ENCODE data around the gene SLC1A3. TPM values are rescaled to one million over a fixed set of nuclear protein-coding genes. Genes with fewer than 3 reads are reported as not detected.

Gene SLC1A3
- total RNA-seq, 1 experiment from 2014 or later, result 6.0 TPM

DNA sequence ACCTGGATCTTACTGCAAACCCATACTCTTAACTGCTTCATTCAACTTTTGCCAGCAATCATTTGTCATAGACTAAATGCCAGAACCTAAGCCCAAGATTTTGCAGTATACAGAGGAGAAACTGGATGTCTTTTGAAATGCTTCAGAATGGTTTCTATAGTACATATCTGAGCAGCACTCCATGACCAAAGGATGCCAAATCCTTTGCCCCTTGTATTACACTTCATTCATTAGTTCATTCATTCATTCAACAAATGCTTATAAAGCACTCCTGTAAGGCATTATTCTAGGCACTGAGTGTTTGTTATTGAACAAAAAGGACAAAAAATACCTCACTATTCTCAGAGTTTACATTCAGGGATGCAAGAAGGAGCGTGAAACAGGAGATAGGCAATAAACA lies 119.9 kb downstream of the SLC1A3 start:
- intact Hi-C loops (cut with micrococcal nuclease; ENCODE audit: unreplicated experiment), result no loop called here
- BruUV-seq (replicated peaks), result no TSS peak
- CTCF ChIA-PET, result interaction anchor here (0.6 kb wide), 1 partner anchor 19 kb away, joined by 4 read pairs; no protein-coding TSS in a partner anchor
- no peak for DNase-seq
- Mint-ChIP-seq H3K27me3 (ENCODE audit: unreplicated experiment) (peaks cover 29% of the 10 kb centered on the region), H3K9me3 (ENCODE audit: low read depth, unreplicated experiment) (no peaks in the 10 kb centered on the region), H3K36me3 (ENCODE audit: insufficient read depth, unreplicated experiment) (no peaks in the 10 kb centered on the region), H3K27ac (ENCODE audit: unreplicated experiment) (no peak overlapping the region), H3K4me1 (ENCODE audit: low read depth, unreplicated experiment) (peaks cover 8% of the 10 kb centered on the region), H3K4me3 (ENCODE audit: low read depth, unreplicated experiment) (no peak overlapping the region)
- TF ChIP-seq, protein P1, sequence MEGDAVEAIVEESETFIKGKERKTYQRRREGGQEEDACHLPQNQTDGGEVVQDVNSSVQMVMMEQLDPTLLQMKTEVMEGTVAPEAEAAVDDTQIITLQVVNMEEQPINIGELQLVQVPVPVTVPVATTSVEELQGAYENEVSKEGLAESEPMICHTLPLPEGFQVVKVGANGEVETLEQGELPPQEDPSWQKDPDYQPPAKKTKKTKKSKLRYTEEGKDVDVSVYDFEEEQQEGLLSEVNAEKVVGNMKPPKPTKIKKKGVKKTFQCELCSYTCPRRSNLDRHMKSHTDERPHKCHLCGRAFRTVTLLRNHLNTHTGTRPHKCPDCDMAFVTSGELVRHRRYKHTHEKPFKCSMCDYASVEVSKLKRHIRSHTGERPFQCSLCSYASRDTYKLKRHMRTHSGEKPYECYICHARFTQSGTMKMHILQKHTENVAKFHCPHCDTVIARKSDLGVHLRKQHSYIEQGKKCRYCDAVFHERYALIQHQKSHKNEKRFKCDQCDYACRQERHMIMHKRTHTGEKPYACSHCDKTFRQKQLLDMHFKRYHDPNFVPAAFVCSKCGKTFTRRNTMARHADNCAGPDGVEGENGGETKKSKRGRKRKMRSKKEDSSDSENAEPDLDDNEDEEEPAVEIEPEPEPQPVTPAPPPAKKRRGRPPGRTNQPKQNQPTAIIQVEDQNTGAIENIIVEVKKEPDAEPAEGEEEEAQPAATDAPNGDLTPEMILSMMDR (IDR thresholded peaks at IDR 0.05; ENCODE audit: unreplicated experiment), result no peak

DNA sequence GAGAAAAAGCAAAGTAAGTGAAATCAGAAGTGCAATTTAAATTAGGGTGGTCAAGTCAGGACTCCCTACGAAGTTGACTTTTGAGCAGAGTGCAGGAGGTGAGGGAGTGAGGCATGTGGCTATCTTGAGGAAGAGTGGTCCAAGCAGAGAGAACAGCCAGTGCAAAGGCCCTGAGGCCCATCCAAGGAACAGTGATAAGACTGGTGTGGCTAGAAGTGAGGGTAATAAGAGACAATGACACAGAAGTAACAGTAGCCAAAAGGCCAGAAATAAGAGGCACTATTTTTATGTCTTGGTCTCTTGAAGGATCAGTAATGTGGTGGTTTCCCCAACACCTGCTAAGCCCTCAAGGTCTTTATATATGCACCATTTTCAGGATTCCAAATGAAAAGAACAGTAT lies 120.4 kb downstream of the SLC1A3 start:
- Mint-ChIP-seq H3K4me1 (ENCODE audit: low read depth, unreplicated experiment) (peaks cover 8% of the 10 kb centered on the region), H3K9me3 (ENCODE audit: low read depth, unreplicated experiment) (no peaks in the 10 kb centered on the region), H3K4me3 (ENCODE audit: low read depth, unreplicated experiment) (no peak overlapping the region), H3K27ac (ENCODE audit: unreplicated experiment) (no peak overlapping the region), H3K27me3 (ENCODE audit: unreplicated experiment) (peaks cover 24% of the 10 kb centered on the region), H3K36me3 (ENCODE audit: insufficient read depth, unreplicated experiment) (no peaks in the 10 kb centered on the region)
- CTCF ChIA-PET, result interaction anchor here (0.6 kb wide), 1 partner anchor 19 kb away, joined by 4 read pairs; no protein-coding TSS in a partner anchor
- no peak for DNase-seq
- no TSS peak for BruUV-seq (replicated peaks)
- intact Hi-C loops (cut with micrococcal nuclease; ENCODE audit: unreplicated experiment), result no loop called here
- TF ChIP-seq, protein P1 (IDR thresholded peaks at IDR 0.05; ENCODE audit: unreplicated experiment), result no peak

DNA sequence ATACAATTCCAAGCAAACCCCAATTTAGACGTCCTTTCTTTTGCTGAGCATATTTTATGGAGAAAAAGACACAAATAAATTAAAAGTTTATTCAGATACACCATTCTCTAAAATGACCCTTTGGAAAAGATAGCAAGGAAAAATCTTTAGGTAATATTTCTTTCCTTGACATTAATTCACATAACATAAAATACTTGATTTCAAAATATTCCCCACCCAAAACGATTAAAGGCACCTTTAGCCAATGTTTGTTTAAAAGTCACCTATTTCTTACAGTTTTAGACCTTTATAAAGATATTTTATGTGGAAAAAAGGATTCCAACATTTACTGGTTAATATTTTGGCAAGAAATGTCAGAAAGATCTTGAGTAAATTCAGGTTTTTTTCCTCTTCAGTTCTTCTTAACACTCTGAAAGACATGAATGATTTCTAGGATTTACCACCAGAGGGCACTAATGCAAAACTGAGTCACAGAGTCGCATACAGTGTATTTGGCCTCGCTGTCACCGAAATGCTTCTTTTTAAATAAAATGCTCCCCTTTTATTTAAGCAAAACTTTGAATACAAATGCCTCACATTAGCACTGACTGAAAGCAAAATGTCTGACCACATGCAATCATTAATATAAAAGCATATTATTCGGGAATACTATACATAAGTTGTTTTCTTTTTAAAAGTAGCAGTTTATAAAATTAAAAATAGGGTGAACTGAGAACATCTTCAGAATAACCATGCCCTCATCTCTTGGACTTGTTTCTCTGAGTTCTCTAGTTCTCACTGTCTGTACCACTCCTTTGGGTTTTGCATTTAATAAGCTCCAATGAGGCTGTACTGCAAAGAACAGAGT lies 122.5 kb downstream of the SLC1A3 start:
- CTCF ChIA-PET, result interaction anchor here (0.7 to 1.4 kb wide), 3 partner anchors 277 to 1154 kb away, joined by 8 to 10 read pairs (median 9); no protein-coding TSS in a partner anchor
- H3K4me3 Mint-ChIP-seq (ENCODE audit: low read depth, unreplicated experiment), result no peak overlapping the region
- peaks cover 13% of the 10 kb centered on the region for H3K27me3 Mint-ChIP-seq (ENCODE audit: unreplicated experiment)
- TF ChIP-seq, protein P1 (IDR thresholded peaks at IDR 0.05; ENCODE audit: unreplicated experiment), result peak; percentile 46
- H3K4me1 Mint-ChIP-seq (ENCODE audit: low read depth, unreplicated experiment), result no peaks in the 10 kb centered on the region
- no peak overlapping the region for H3K27ac Mint-ChIP-seq (ENCODE audit: unreplicated experiment)
- no peaks in the 10 kb centered on the region for H3K9me3 Mint-ChIP-seq (ENCODE audit: low read depth, unreplicated experiment)
- peak; percentile 19 for DNase-seq
- H3K36me3 Mint-ChIP-seq (ENCODE audit: insufficient read depth, unreplicated experiment), result no peaks in the 10 kb centered on the region
- intact Hi-C loops (cut with micrococcal nuclease; ENCODE audit: unreplicated experiment), result no loop called here
- no TSS peak for BruUV-seq (replicated peaks)

DNA sequence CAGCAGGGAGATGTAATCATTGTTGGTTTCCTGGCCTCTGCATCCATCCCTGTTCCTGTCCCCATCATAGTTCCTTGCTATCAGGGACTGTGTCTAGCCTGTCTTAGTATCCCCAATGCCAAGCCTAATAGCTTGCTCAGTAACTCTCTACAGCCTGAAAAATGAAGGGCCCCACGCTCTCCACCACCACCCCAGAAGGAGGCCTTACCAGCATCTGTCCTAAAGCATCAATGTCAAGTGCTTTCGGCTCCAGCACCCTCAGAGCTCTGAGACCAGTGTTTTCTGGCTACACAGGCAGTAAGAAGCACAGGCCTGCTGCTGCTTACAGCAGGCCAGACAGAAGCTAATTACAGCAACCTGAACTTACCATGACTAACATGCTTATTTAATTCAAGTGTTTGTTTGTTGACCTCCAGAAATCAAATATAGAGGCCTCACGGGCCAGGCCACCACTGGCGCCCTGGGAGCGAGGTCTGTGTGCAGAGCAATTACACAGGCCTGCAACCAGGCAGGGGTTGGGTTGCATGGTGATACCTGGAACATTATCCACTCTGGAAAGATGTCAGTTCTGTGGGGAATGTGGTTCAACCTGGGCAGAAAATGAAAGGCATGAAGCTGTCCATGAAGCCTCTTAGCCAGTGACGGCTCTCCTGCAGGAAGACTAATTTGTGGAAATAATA lies 124.3 kb downstream of the SLC1A3 start:
- no peak for DNase-seq
- CTCF ChIA-PET, result interaction anchor here (0.6 to 1.4 kb wide), 6 partner anchors 9 to 351 kb away, joined by 3 to 9 read pairs (median 4); no protein-coding TSS in a partner anchor
- intact Hi-C loops (cut with micrococcal nuclease; ENCODE audit: unreplicated experiment), result no loop called here
- TF ChIP-seq, protein P1 (IDR thresholded peaks at IDR 0.05; ENCODE audit: unreplicated experiment), result no peak
- H3K27me3 Mint-ChIP-seq (ENCODE audit: unreplicated experiment), result peaks cover 26% of the 10 kb centered on the region
- no TSS peak for BruUV-seq (replicated peaks)
- H3K9me3 Mint-ChIP-seq (ENCODE audit: low read depth, unreplicated experiment), result no peaks in the 10 kb centered on the region
- no peak overlapping the region for H3K4me3 Mint-ChIP-seq (ENCODE audit: low read depth, unreplicated experiment)
- no peak overlapping the region for H3K27ac Mint-ChIP-seq (ENCODE audit: unreplicated experiment)
- no peaks in the 10 kb centered on the region for H3K4me1 Mint-ChIP-seq (ENCODE audit: low read depth, unreplicated experiment)
- H3K36me3 Mint-ChIP-seq (ENCODE audit: insufficient read depth, unreplicated experiment), result no peaks in the 10 kb centered on the region
